H1 (cell line): Measurements from ENCODE around the gene RNF13. TPM values are rescaled to one million over a fixed set of nuclear protein-coding genes. Genes with fewer than 3 reads are reported as not detected.

Experiments
- CHD1 ChIP-seq: IDR thresholded peaks from 2 replicates; pipeline ENCODE4 v1.6.1; 2012; ENCODE audit warnings: low read depth, low read length, improper control_type of control experiment
- EP300 ChIP-seq, 2 experiments: IDR thresholded peaks; 1 replicate in 1 of 2; 2 replicates in 1 of 2; pipeline ENCODE4 v1.6.1; 2011 to 2012; ENCODE audit warnings: low read depth in 2 of 2, low read length in 2 of 2, mild to moderate bottlenecking in 2 of 2, borderline replicate concordance in 1 of 2, inconsistent platforms in 1 of 2, moderate library complexity in 1 of 2
- SP1 ChIP-seq: IDR thresholded peaks from 2 replicates; pipeline ENCODE4 v1.6.1; 2011; ENCODE audit warnings: low read depth, low read length
- SP4 ChIP-seq: IDR thresholded peaks from 2 replicates; pipeline ENCODE4 v1.6.1; 2012; ENCODE audit warnings: low read length, inconsistent platforms
- SUZ12 ChIP-seq: fragments of 200-600 bp; sonication (generic); IDR thresholded peaks from 2 replicates; pipeline ENCODE4 v1.6.1; 2012; ENCODE audit warnings: mild to moderate bottlenecking, inconsistent platforms, low read length, moderate library complexity, mixed read lengths
- polyA plus RNA-seq, 7 experiments: library from polyadenylated mRNA; depleted of rRNA in 3 of 7; stranded (reverse) in 5 of 7; unstranded in 2 of 7; fragments of >200 nt in 5 of 7; fragments of 200-250 nt in 2 of 7; gene quantifications; 1 replicate in 5 of 7; 2 replicates in 1 of 7; 4 replicates in 1 of 7; pipeline versions ENCODE4 v1.2.1 to v1.2.3, GENCODE V29; 2011 to 2013; ENCODE audit warnings: missing spikeins in 2 of 7, mixed read lengths in 2 of 7
- total RNA-seq: library from RNA; stranded (reverse); fragmentation: NEBNext Ultra II Directional; extraction: Animal tissue kit (Norgen Biotek cat#: 25700); gene quantifications from 2 replicates; pipeline ENCODE4 v1.2.1, GENCODE V29; 2021
- TF ChIP-seq, protein P1 (sequence below): IDR thresholded peaks from 2 replicates; pipeline ENCODE4 v1.6.1; 2012; ENCODE audit warnings: inconsistent platforms

The RNF13 gene
- total and polyA plus RNA-seq, 2 of the 8 experiments (the other 6 are each of a cell fraction or from before 2014, with no cell fraction given), result 19.4 to 35.4 TPM

- no peak for TF ChIP-seq EP300 (IDR thresholded peaks at IDR 0.05; ENCODE audit: borderline replicate concordance in 1 of 2, low read depth in 2 of 2, low read length in 2 of 2)
- TF ChIP-seq, protein P1, sequence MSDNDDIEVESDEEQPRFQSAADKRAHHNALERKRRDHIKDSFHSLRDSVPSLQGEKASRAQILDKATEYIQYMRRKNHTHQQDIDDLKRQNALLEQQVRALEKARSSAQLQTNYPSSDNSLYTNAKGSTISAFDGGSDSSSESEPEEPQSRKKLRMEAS, result no peak
- TF ChIP-seq SP1, result no peak
- TF ChIP-seq CHD1, result no peak
- no peak for TF ChIP-seq SP4
- TF ChIP-seq SUZ12, result no peak
Measured at GRCh38 chr3:149783576-149783975, 29.4 kb upstream of the RNF13 start (continued).
